H1 (cell line): Measurements from ENCODE around the gene SHH. TPM values are rescaled to one million over a fixed set of nuclear protein-coding genes. Genes with fewer than 3 reads are reported as not detected.

ENCODE experiments used
- CTCF ChIA-PET: fragments of 300-600 bp; sonication (Branson Sonifier 250); formaldehyde crosslinking; loops from one replicate; lab custom pipeline; 2021; ENCODE audit not compliant: partially characterized antibody; lab: Charles Lee
- POLR2A ChIA-PET: fragments of 300-600 bp; sonication (Branson Sonifier 250); formaldehyde crosslinking; loops from one replicate; lab custom pipeline; 2021; ENCODE audit warnings: inconsistent platforms; ENCODE audit not compliant: partially characterized antibody; lab: Charles Lee
- DNase-seq, 2 experiments: peaks; one replicate each; pipeline versions ENCODE4 v3.0.0 to v3.0.0-alpha.2; 2010 to 2022; ENCODE audit warnings: low spot score in 2 of 2, low read depth in 1 of 2, mixed read lengths in 1 of 2
- FAIRE-seq: peaks from 2 replicates; lab custom pipeline; 2011; peaks lifted over from hg19 to GRCh38; lab: Jason Lieb, UNC
- H2AFZ ChIP-seq: 2 replicates; pipeline ENCODE4 v1.8.1; 2012; ENCODE audit warnings: low read length, inconsistent platforms
- H2AK5ac ChIP-seq: 2 replicates; pipeline ENCODE4 v1.6.1; 2013; ENCODE audit warnings: low read depth, low read length
- H2BK120ac ChIP-seq: replicated peaks from 2 replicates; pipeline ENCODE3; 2013; ENCODE audit warnings: low read depth, low read length, inconsistent platforms
- H2BK12ac ChIP-seq: 2 replicates; pipeline ENCODE4 v1.6.1; 2013; ENCODE audit warnings: low read depth, low read length
- H2BK15ac ChIP-seq: 2 replicates; pipeline ENCODE4 v1.6.1; 2013; ENCODE audit warnings: low read length
- H2BK20ac ChIP-seq: 2 replicates; pipeline ENCODE4 v1.6.1; 2013; ENCODE audit warnings: low read length
- H2BK5ac ChIP-seq: 2 replicates; pipeline ENCODE4 v1.6.1; 2013; ENCODE audit warnings: low read depth, low read length
- H3K14ac ChIP-seq: 2 replicates; pipeline ENCODE4 v1.6.1; 2013; ENCODE audit warnings: inconsistent platforms; ENCODE audit not compliant: insufficient read length
- H3K18ac ChIP-seq: 2 replicates; pipeline ENCODE4 v1.6.1; 2013; ENCODE audit warnings: low read length; ENCODE audit errors: extremely low read depth
- H3K23ac ChIP-seq: 2 replicates; pipeline ENCODE4 v1.6.1; 2013; ENCODE audit warnings: inconsistent platforms; ENCODE audit not compliant: insufficient read length
- H3K23me2 ChIP-seq: 2 replicates; pipeline ENCODE4 v1.6.1; 2013; ENCODE audit warnings: low read depth, low read length
- H3K27ac ChIP-seq: 2 replicates; pipeline ENCODE4 v1.6.1; 2011; ENCODE audit warnings: low read depth, low read length, inconsistent platforms
- H3K27me3 ChIP-seq, 4 experiments: replicated peaks in 1 of 4; 1 replicate in 1 of 4; 2 replicates in 3 of 4; pipeline versions ENCODE4 v1.6.1 to v1.8.1; 2011 to 2013; ENCODE audit warnings: low read length in 3 of 4, mild to moderate bottlenecking in 3 of 4, inconsistent platforms in 2 of 4, mixed read lengths in 2 of 4, moderate library complexity in 1 of 4; ENCODE audit not compliant: control insufficient read depth in 3 of 4, insufficient read depth in 3 of 4; ENCODE audit errors: extremely low read depth in 1 of 4
- H3K36me3 ChIP-seq, 4 experiments: 2 replicates each; pipeline versions ENCODE4 v1.6.1 to v1.8.1; 2011 to 2013; ENCODE audit warnings: mild to moderate bottlenecking in 4 of 4, low read length in 3 of 4, moderate library complexity in 2 of 4, control low read depth in 1 of 4, inconsistent platforms in 1 of 4; ENCODE audit not compliant: insufficient read depth in 4 of 4, control insufficient read depth in 2 of 4
- H3K4ac ChIP-seq: replicated peaks from 2 replicates; pipeline ENCODE3; 2013; ENCODE audit warnings: low read length, low read depth, mixed read lengths, inconsistent platforms; ENCODE audit not compliant: insufficient read length
- H3K4me1 ChIP-seq, 4 experiments: replicated peaks in 1 of 4; 1 replicate in 1 of 4; 2 replicates in 3 of 4; pipeline versions ENCODE4 v1.6.1 to v1.8.1; 2011 to 2013; ENCODE audit warnings: low read length in 3 of 4, inconsistent platforms in 2 of 4, mixed read lengths in 1 of 4; ENCODE audit not compliant: insufficient read depth in 4 of 4, control insufficient read depth in 3 of 4
- H3K4me2 ChIP-seq, 2 experiments: 2 replicates each; pipeline versions ENCODE4 v1.6.1 to v1.8.1; 2011 to 2013; ENCODE audit warnings: low read depth in 2 of 2, low read length in 2 of 2, control low read depth in 1 of 2, inconsistent platforms in 1 of 2, mild to moderate bottlenecking in 1 of 2; ENCODE audit not compliant: insufficient read depth in 1 of 2
- H3K4me3 ChIP-seq, 4 experiments: fragments of 200-600, 300-600 bp in 1 of 4; sonication (generic), shearing (Covaris generic), sonication (Bioruptor Twin) in 1 of 4; 2 replicates each; pipeline versions ENCODE4 v1.5.1 to v1.8.1; 2011 to 2016; ENCODE audit warnings: low read length in 4 of 4, low read depth in 3 of 4, control low read depth in 2 of 4, inconsistent platforms in 2 of 4, mild to moderate bottlenecking in 2 of 4, mixed read lengths in 1 of 4, moderate library complexity in 1 of 4; ENCODE audit not compliant: insufficient read depth in 2 of 4; ENCODE audit errors: extremely low read depth in 1 of 4
- H3K56ac ChIP-seq: replicated peaks from 2 replicates; pipeline ENCODE3; 2013; ENCODE audit warnings: low read depth, mild to moderate bottlenecking, mixed read lengths, low read length, inconsistent platforms; ENCODE audit not compliant: insufficient read length
- H3K79me1 ChIP-seq: 2 replicates; pipeline ENCODE4 v1.6.1; 2013; ENCODE audit warnings: low read depth, low read length, control low read depth
- H3K79me2 ChIP-seq, 2 experiments: 2 replicates each; pipeline versions ENCODE4 v1.6.1 to v1.8.1; 2012 to 2013; ENCODE audit warnings: low read length in 2 of 2, mild to moderate bottlenecking in 2 of 2, inconsistent platforms in 1 of 2; ENCODE audit not compliant: insufficient read depth in 2 of 2, control insufficient read depth in 1 of 2
- H3K9ac ChIP-seq, 4 experiments: replicated peaks in 1 of 4; 1 replicate in 1 of 4; 2 replicates in 3 of 4; pipeline versions ENCODE4 v1.6.1 to v1.8.1; 2011 to 2013; ENCODE audit warnings: low read depth in 3 of 4, low read length in 3 of 4, control low read depth in 2 of 4, mild to moderate bottlenecking in 2 of 4, moderate library complexity in 2 of 4, inconsistent platforms in 1 of 4; ENCODE audit errors: extremely low read depth in 1 of 4
- H3K9me3 ChIP-seq, 2 experiments: 2 replicates each; pipeline versions ENCODE4 v1.6.1 to v1.8.1; 2012 to 2013; ENCODE audit warnings: mild to moderate bottlenecking in 2 of 2, moderate library complexity in 2 of 2, control low read depth in 1 of 2, inconsistent platforms in 1 of 2, low read depth in 1 of 2, low read length in 1 of 2, mixed read lengths in 1 of 2; ENCODE audit not compliant: insufficient read depth in 2 of 2
- H4K20me1 ChIP-seq, 2 experiments: replicated peaks in 1 of 2; 2 replicates each; pipeline versions ENCODE3 to v1.8.1; 2011 to 2013; ENCODE audit warnings: inconsistent platforms in 2 of 2, low read length in 2 of 2, mild to moderate bottlenecking in 1 of 2; ENCODE audit not compliant: insufficient read depth in 2 of 2, control insufficient read depth in 1 of 2
- H4K5ac ChIP-seq: 2 replicates; pipeline ENCODE4 v1.6.1; 2013; ENCODE audit warnings: low read length, low read depth, mixed read lengths, inconsistent platforms; ENCODE audit not compliant: insufficient read length
- H4K8ac ChIP-seq: 2 replicates; pipeline ENCODE4 v1.8.0; 2013; ENCODE audit warnings: mild to moderate bottlenecking, moderate library complexity, low read length, inconsistent platforms; ENCODE audit not compliant: insufficient read depth; ENCODE audit errors: extremely low read depth
- H4K91ac ChIP-seq: replicated peaks from 2 replicates; pipeline ENCODE3; 2013; ENCODE audit warnings: low read length, mixed read lengths, inconsistent platforms; ENCODE audit not compliant: insufficient read length
- EZH2 ChIP-seq: fragments of 200-600 bp; sonication (generic); IDR thresholded peaks from 2 replicates; pipeline ENCODE4 v1.7.1; 2012; ENCODE audit warnings: low read depth, mild to moderate bottlenecking, moderate library complexity, low read length, inconsistent platforms; ENCODE audit not compliant: severe bottlenecking
- GABPA ChIP-seq: IDR thresholded peaks from 2 replicates; pipeline ENCODE4 v1.6.1; 2011; ENCODE audit warnings: mild to moderate bottlenecking, low read length, moderate library complexity, borderline replicate concordance; ENCODE audit not compliant: insufficient read depth
- MAFK ChIP-seq: IDR thresholded peaks from 2 replicates; pipeline ENCODE4 v1.6.1; 2012; ENCODE audit warnings: low read depth, mild to moderate bottlenecking, improper control_type of control experiment, low read length
- TCF12 ChIP-seq: IDR thresholded peaks from 2 replicates; pipeline ENCODE4 v1.6.1; 2011; ENCODE audit warnings: low read depth, mild to moderate bottlenecking, low read length
- WGBS, 2 experiments: shearing (Covaris generic) in 1 of 2; methylation state at CpG; one replicate each; pipeline versions ENCODE4 v1.1.6 to v1.1.7; 2013 to 2015; ENCODE audit warnings: low lambda C conversion rate in 2 of 2, mixed read lengths in 2 of 2, inconsistent platforms in 1 of 2, low coverage in 1 of 2, missing lambda C conversion rate in 1 of 2; ENCODE audit not compliant: insufficient replicate concordance in 2 of 2, insufficient coverage in 1 of 2, insufficient read length in 1 of 2; ENCODE audit errors: extremely low coverage in 1 of 2, missing lambda C conversion rate in 1 of 2; 5-methylcytosine and 5-hydroxymethylcytosine counted together
- polyA plus RNA-seq, 7 experiments: library from polyadenylated mRNA; depleted of rRNA in 3 of 7; stranded (reverse) in 5 of 7; unstranded in 2 of 7; fragments of >200 nt in 5 of 7; fragments of 200-250 nt in 2 of 7; gene quantifications; 1 replicate in 5 of 7; 2 replicates in 1 of 7; 4 replicates in 1 of 7; pipeline versions ENCODE4 v1.2.1 to v1.2.3, GENCODE V29; 2011 to 2013; ENCODE audit warnings: missing spikeins in 2 of 7, mixed read lengths in 2 of 7
- total RNA-seq: library from RNA; stranded (reverse); fragmentation: NEBNext Ultra II Directional; extraction: Animal tissue kit (Norgen Biotek cat#: 25700); gene quantifications from 2 replicates; pipeline ENCODE4 v1.2.1, GENCODE V29; 2021

The SHH gene
- total and polyA plus RNA-seq, 2 of the 8 experiments (the other 6 are each of a cell fraction or from before 2014, with no cell fraction given) = not detected

DNA sequence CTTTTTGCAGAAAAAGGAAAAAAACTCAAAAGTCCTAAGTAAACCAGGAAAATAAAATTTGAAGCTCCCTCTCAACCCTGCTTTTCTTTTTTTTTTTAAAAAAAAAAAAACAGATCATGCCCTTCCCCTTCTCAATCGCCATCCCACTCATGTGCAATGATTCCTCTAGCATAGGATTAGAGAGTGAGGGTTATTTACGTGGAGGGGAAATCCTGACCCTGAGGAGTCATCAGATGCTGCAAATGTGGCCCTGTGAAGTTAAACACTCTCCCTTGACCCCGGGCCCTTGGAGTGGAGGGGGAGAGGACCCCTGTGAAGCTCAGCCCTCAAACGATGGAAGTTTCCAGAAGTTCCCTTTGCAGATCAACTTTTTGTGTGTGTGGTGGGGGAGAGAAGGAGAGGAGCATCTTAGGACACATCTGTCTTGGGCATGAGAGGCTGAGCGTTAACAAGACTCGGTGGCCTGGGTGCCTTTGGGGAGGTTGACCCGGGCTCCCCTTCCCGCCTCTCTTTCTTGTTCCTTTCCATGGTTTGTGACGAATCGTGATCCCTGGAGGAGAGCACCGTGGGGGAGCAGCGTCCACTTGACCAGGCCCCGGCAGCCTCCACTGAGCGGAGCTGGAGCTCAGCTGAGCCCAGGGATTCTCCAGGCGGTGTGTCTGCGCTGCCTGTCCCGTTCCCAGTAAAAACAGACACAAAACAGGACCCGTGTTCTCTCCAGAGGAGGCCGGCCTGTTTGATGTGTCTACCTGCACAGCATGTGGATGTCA, 1.5 kb upstream of the SHH start:
- Histone ChIP-seq H2BK15ac (no peak overlapping the region), H4K91ac (no peak overlapping the region), H3K36me3 (0 out of 8 replicates have a peak, but pooled peaks cover 0 to 3% (median 0%) of the 10 kb centered on the region in 4 experiments), H3K56ac (no peak overlapping the region), H3K4me3 (peak overlapping the region in 1 of 4 experiments; percentile 24; a peak in 1 of 8 replicates), H3K18ac (no peak overlapping the region; the same call in 1 of the 2 replicates), H3K79me2 (no peaks in the 10 kb centered on the region), H3K27ac (no peak overlapping the region), H3K14ac (no peak overlapping the region), H2BK12ac (peak overlapping the region; percentile 19; the same call in 1 of the 2 replicates), H3K79me1 (no peaks in the 10 kb centered on the region), H4K20me1 (peaks cover 10 to 27% of the 10 kb centered on the region in 2 experiments), H3K9ac (no peak overlapping the region), H2BK5ac (no peak overlapping the region), H3K4ac (no peak overlapping the region), H3K4me2 (peak overlapping the region; percentile 13 to 54; a peak in 3 of 4 replicates), H3K27me3 (peaks cover 59 to 73% (median 65%) of the 10 kb centered on the region in 4 experiments), H2BK20ac (no peak overlapping the region), H3K23ac (no peak overlapping the region), H4K5ac (no peak overlapping the region), H3K4me1 (peaks cover 0 to 46% (median 24%) of the 10 kb centered on the region in 4 experiments; a peak in 6 of 7 replicates), H3K23me2 (peaks cover 2% of the 10 kb centered on the region; the same call in 1 of the 2 replicates), H3K9me3 (peaks cover 0 to 6% of the 10 kb centered on the region in 2 experiments; a peak in 1 of 4 replicates), H4K8ac (no peak overlapping the region), H2AFZ (no peak overlapping the region), H2BK120ac (no peak overlapping the region), H2AK5ac (no peak overlapping the region)
- POLR2A ChIA-PET = interaction anchor here (0.9 kb wide), 1 partner anchor 9 kb away, joined by 3 read pairs; no protein-coding TSS in a partner anchor
- TF ChIP-seq TCF12 = no peak
- no peak for TF ChIP-seq GABPA
- TF ChIP-seq MAFK = no peak
- peak; percentile 53 for TF ChIP-seq EZH2
- WGBS, 2 experiments = 19% methylated on average over 18 of the region's 19 CpGs; no CpG with 5 or more reads in 1 of the 2 experiments
- FAIRE-seq (no peak), DNase-seq (no peak)
- CTCF ChIA-PET = interaction anchor here (0.6 to 2.3 kb wide), 3 partner anchors 16 to 848 kb away, joined by 3 to 6 read pairs (median 5); no protein-coding TSS in a partner anchor
